HT-29 (cell line): Measurements from ENCODE around the gene FTCD. TPM values are rescaled to one million over a fixed set of nuclear protein-coding genes. Genes with fewer than 3 reads are reported as not detected.

Source experiments
- DNase-seq: peaks from one replicate; pipeline ENCODE4 v3.0.0-alpha.2; 2015; ENCODE audit warnings: low spot score
- total RNA-seq: library from RNA; depleted of rRNA; stranded (reverse); fragments of >200 nt; shearing (Covaris generic); gene quantifications from 2 replicates; pipeline ENCODE4 v1.2.3, GENCODE V29; 2014

FTCD gene
- total RNA-seq, 1 experiment from 2014 or later, result 0.33 TPM

DNA sequence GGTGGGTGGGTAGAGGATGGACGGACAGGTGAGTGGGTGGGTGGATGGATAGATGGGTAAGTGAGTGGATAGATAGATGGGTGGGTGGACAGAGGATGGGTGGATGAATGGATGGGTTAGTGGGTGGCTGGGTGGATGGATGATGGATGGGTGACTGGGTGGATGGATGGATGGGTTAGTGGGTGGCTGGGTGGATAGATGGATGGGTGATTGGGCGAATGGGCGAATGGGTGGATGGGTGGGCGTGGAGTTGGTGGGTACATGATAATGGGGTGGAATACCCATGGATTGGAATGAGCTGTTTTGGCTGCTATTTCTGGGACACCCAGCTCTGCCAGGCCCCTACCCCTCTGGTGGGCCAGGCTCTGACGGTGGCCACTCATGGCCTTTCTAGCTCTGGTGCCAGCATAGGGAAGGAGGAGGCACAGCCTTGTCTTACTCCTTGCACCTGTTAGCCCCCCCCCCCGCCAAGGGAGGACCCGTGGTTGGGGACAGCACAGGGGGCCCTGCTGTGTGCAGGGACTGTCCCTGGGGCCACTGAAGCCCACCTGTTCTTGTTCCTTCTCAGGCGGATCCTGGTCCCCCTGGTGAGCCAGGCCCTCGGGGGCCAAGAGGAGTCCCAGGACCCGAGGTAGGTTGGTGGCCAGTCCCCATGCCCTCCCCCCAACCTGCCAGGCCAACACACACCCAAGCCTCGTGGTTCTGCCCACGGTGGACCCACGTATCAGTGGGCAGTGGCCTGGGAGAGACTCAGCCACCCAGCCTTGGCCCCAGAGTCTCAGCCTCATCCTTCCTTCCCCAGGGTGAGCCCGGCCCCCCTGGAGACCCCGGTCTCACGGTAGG is 31.1 kb downstream of the FTCD start:
- no peak for DNase-seq

DNA sequence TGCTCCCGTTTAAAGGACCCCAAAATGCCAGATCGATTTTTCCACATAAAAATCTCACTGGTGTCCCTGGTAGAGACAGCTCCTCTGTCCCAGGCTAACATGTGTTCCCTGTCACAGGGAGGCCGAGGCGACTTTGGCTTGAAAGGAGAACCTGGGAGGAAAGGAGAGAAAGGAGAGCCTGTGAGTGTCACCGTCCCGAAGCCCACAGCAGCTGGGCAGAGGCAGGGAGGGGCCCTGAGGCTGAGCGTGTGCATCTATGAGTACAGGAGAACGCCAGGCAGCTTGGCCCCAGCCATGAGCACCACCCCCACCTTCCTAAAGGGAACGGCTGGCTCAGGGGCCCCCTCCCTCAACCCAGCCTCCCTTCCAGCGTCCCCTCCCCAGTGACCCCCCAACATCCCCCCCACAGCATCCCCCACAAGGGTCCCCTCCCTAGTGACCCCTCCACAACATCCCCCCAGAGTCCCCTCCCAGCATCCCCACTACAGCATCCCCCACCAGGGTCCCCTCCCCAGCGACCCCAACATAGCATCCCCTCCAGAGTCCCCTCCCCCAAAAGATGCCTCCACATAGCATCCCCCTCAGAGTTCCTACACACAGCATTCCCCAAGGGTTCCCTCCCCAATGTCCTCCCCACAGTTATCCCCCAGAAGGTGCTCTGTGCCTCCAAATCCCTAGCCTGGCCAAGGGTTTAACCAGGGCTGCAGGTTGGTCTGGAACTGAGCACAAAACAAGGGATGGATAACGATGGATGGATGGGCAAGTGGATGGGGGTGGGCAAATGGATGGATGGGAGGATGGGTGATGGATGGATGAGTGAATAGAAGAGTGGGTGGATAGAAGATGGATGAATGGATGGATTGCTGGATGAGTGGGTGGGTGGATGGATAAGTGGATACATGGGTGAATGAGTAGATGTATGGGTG is 32.4 kb downstream of the FTCD start:
- DNase-seq, result no peak

DNA sequence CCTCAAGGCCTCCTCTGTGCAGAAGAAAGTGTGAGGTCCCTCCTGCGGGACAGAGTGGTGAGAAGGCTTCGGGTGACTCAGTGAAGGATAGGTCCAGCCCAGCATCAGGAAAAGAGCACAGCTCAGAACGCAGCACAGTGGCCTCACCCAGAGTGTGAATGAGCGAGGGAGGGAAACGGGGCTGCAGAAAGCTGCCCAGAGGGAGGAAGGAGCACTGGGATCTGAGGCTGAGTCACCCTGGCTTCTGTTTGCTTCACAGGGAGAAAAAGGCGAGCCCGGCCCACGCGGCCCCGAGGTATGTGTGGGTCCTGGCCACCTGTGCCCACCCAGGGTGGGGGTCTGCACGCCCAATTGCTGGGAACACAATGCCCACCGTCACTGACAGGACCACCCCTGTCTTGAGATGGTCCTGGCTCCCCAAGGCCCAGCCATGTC is 33.1 kb downstream of the FTCD start:
- no peak for DNase-seq

DNA sequence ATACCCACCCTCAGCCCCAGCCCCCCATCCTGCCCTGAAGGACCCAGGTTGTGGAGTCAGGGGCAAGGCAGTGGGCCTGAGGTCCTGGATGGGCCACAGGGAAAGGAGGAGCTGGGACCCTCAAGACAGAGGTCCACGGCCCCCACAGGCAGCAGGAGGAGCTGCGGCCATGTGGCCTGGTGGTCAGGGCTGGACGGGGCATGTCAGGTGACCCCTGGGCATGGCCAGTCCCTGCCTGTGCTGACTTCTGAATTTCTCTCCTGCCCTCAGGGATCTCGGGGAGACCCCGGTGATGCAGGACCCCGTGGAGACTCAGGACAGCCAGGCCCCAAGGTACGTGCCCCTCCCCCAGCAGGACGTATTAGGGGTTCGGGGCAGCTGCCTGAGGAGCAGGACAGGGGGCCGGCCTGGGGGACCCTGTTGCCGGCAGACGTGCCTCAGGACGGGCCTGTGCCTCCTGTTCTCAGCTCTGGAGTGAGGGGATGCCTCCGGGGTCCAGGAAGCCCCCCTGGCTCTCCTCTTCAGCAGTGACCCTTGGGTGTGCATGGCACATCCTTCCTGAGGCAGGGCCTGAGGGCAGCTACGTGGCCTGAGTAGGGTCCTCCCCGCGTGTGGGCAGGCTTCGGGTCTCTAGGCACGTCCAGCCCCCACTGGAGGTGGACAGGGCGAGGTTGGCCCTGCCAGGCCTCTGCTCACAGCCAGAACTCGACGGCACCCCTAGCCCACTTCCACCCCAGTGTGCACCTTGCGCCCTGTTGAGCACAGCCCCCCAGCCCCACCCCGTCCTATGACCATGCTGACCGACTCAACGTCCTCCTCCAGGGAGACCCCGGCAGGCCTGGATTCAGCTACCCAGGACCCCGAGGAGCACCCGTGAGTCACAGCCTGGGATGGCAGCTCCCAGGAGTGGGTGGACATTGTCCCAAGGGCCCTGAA is 33.8 kb downstream of the FTCD start:
- DNase-seq, result no peak

DNA sequence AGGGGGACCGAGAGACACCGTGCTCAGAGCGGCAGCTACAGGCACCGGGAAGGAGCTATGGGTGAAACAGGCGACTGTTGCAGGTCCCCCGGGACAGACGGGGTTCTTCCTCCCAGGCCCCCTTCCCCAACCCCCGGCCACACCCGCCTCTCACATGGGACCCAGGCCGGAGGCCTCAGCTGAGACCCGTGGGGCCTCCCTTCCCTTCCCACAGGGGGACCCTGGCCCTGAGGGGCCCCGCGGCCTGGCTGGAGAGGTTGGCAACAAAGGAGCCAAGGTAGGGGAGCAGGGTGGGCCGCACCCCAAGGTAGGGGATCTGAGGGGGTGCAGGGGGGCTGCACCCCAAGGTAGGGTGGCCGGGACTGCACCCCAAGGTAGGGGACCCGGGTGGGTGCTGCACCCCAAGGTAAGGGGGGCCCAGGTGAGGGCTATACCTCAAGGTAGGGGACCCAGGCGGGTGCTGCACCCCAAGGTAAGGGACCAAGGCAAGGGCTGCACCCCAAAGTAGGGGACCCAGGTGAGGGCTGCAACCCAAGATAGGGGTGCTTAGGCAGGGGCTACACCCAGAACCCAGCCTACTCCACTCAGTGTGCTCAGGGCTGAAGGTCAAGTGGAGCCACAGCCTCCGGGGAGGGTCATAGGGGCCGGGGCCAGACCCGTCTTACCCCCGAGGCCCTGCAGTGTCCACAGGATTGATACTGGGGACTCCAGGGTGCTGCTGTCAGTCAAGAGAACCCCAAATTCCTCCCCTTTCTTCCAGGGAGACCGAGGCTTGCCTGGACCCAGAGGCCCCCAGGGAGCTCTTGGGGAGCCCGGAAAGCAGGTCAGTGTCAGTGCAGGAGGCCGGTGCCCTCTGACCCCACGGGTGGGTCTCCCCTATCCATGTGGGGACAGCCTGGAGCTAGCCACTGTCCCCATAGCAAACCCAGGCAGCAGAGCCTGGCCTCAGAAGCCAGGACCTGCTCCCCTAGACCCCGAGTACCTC is 34.8 kb downstream of the FTCD start:
- DNase-seq, result no peak

DNA sequence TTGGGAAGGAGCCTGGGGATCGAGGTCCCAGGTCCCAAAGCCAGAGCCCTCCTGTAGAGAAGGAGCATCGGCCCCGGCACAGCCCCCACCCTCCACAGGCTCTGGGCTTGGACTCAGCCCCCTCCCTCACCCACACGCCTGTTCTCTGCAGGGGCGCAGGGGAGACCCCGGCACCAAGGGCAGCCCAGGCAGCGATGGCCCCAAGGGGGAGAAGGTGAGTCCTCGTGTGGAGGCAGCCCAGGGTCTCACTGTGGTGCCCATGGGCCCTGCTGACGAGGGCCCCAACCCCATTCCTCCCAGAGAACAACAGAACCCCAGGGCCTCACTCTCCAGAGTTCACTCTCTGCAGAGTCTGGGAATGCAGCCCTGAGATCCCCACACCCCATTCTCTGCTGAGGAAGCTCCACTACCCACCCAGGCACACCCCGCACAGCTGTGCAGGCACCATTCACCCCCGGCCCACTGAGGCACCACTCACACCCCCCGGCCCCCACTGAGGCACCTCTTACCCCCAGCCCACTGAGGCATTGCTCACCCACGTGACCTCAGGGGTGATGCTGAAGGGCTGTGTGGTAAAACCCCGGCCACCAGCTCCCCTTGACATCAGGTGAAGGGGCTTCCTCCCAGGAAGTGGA is 35.6 kb downstream of the FTCD start:
- DNase-seq, result no peak

DNA sequence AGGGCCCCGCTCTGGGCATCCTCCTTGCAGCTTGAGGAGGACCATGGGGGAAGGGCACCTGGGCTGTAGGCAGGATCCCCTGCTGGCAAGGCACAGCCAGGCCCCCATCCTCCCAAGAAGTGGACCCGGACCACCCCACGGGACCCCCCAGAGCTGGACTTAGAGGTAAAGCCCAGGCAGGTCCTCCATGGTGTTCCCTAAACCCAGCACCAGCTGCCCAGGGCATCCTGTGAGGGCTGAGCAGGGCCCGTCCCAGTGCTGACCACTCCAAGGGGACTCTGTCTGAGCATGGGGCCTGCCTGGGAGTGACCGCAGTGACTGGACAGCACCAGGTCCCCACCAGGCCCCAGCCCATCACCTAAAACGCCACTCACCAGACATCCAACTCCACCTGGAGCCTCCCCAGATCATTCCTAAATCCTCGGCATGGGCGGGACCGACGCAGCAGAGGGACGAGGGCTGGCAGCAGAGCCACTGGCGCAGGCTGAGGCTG is 36.2 kb downstream of the FTCD start:
- no peak for DNase-seq

DNA sequence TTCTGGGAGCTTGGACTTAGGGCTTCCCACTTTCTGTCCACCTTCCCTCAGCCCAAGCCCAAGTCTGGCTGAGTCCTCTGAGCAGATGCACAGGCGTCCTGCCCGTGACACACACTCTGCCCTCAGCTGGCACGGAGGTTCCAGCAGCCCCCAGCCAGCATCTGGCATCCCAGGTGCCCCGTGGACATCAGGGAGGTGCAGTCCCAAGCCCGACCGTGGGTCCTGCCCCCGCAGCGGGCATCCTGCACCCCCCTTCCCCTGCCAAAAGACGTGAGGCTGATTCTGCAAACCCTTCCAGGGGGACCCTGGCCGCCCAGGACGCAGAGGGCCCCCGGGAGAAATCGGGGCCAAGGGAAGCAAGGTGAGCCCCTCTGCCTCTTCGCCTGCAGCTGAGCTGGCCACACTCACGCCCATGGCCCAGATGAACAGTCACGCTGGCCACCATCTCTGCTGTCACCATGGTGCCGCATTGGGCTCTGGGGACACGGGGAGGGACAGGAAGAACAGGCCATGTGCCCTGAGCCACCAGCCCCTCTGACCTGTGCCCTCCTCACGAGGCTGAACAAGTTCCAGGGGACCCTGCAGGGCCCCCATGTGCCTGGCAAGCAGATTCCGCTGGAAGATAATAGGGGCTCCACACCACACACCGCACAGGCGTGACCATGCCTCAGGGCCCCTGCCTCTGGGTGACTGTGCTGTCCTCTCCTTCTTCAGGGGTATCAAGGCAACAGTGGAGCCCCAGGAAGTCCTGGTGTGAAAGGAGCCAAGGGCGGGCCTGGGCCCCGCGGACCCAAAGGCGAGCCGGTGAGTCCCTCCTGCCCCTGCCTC is 36.8 kb downstream of the FTCD start:
- DNase-seq, result no peak

DNA sequence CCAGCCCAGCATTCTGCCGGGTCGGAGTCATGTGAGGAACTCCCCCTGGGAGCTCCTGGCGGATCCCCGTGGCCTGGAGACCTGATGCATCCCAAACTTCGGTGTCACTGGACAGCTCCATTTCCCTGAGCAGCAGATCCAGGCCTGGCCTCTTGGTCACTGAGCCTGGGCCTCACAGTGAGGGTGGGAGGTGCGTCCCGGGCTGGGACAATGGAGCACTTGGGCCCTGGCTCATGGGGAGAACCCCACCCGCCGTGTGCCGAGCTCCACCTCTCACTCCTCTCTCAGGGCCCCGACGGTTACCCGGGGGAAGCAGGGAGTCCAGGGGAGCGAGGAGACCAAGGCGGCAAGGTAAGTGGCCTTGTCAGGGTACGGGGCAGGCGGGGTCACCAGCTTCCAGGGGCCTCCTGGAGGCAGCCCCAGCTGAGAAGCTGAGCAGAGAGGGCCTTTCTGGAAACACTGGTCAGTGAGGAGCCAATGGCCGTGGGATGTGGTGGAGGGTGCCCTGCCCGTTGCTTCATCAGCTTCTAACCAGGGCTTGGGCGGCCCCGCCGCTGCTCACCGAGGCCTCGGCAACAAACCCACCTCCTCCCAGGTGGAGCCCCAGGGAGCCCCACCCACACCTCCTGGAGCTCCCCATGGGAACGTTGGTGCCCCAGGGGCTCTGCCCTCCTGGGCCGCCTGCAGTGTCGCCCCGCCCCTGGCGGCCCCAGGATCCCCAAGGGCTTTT is 37.6 kb downstream of the FTCD start:
- DNase-seq, result no peak

DNA sequence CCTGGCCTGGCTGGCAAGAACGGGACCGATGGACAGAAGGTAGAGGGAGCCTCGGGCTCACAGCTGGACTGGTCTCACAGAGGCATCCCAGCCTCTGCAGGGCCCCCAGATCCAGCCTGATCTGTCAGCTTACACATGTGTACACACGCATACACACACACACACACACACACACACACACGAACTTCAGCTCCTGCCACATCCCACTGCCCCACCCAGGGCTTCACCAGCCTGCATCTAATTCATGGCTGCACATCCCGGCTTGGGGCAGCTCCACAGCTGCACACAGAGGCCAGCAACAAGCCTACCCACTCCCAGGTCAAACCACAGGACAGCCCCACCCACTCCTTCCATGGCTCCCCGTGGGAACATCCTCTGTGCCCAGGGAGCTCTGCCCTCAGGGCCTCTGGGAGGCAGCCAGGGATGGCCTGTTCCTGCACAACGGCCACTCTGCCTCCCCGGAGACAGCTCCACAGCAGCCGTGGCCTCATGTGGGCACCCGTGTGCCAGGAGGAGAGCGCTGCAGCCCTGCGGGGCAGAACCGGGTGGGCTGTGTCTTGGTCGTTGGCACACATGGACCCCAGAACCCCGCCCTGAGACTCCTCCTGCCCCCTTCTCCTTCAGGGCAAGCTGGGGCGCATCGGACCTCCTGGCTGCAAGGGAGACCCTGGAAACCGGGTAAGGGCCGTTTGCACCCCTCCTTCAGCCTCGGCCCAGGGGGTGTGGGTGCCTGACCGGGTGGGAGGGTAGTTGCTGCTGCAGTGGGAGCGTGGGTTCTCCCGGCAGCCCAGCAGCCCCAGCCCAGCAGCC is 38.4 kb downstream of the FTCD start:
- DNase-seq, result no peak

DNA sequence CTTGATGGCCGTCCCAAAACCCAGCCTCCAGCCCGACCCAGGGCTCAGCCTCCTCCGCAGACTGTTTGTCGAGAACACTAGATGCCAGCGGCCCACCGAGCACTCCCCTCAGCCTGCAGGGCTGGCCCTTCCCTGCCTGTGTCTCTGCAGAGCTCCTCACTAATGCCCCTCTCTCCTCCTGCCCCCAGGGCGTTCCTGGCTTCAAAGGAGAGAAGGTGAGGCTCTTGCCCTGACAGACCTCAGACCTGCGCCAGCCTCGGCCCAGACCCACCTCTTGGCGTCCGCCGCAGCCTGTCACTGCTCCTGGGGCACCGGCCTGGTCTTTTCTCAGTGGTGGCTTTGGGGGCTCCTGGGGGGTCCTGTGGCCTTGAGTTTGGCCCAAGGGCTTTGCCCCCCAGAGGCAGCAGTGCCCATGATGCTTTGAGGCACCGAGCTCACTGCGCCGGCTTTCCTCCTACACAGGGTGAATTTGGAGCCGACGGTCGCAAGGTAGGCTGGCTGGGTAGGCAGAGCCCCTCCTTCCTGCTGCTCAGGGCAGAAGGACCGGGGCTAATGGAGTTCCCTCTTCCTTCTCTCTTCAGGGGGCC is 39.1 kb downstream of the FTCD start:
- DNase-seq, result no peak

DNA sequence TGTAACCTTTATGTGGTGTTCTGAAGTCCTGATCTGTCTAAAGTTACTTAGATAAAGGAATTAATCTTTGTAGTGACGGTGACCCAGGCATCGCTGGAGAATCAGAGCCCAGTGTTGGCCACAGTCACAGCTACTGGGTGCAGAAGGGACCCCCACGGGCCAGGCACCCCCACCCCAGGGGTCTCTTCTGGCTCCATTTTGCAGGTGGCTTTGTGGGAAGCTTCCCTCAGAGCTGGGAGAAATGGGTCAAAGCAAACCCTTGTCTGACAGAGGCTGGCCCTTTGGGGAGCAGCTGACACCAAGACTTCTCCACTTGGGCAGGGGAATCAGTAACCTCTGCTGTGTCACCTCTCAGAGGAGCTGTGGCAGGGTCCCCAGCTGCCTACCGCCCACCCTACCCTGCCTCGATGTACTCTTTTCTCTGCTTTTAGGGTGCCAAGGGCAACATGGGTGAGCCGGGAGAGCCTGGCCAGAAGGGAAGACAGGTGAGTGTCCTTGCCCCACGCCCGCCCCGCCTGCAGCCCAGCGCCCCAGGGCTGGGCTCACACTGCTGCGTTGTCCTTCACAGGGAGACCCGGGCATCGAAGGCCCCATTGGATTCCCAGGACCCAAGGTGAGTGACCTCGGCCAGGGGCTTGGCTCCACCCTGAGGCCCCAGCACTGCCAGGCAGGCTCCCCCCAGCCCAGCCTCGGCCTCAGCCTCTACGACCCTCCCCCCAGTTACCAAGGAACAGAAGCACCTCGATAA is 39.8 kb downstream of the FTCD start:
- DNase-seq, result no peak

DNA sequence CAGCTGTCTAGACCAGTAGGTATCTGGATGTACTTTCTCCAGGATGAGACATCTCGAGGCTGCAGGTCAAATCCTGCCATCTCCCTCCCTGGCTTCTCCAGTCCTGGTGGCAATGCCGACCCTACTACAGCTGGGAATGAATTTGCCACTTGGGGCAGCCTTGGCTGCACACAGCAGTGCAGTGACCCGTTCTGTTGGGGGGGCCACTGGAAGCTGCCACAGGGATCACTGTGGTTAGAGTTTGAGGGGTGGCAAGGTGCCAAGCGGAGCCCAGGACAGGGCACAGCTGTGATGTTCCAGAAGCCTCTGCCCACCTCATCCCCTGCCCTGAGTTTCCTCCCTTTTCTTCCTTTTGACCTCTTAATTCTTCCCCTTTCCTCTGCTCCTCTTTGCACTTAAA is 40.4 kb downstream of the FTCD start:
- no peak for DNase-seq

DNA sequence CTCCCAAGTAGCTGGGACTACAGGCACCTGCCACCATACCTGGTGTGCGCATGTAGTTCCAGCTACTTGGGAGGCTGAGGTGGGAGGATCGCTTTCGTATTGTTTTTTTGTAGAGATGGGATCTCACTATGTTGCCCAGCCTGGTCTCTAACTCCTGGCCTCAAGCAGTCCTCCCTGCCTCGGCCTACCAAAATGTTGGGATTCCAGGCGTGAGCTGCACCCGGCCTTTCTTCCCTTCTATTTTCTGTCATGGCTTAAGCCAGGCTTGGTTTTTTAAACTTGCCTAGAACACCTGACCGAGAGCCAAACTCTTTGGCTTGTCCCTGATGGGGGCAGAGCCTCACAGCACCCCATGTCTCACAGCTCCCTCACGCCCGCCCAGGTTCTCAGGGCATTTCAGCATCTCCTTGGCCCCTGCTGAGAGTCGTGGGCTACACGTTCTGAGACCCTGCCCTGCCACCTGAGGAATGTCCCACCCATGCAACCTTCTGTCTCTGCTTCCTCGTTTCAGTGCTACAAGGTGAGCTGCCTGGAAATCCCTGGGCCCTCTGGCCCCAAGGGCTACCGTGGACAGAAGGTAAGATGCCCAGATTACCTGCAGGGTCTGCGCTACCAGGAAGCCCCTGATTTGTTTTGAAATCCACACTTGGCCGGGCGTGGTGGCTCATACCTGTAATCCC is 41.7 kb downstream of the FTCD start:
- no peak for DNase-seq

DNA sequence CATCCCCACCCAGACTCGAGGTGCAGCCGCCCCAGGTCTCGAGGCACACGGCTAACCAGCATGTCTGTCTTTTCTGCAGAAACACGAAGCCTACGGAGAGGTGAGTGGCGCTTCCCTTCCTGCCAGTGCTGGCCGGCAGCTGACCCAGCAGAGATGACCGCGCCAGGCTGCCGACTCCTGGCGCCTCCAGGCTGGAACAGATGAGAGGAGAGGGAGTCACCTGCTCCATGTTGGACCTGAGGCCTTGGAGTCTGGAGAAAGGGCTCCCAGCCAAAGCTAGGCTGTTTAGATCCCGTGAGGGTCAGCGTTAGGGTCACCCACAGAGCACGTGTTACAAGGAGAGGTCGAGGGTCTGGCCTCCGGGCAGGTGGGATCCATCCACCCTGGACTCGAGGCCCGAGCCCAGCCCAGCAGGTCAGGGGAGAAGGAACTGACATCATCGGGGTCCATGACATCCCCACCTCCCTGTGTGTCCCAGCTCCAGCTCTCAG is 42.6 kb downstream of the FTCD start:
- DNase-seq, result no peak
